ENCODE data around the gene AMDHD2.

GRCh38 chr16:2478279-2478678 lies 41.9 kb upstream of the AMDHD2 start:
- no peak for TF ChIP-seq CTCF (IDR thresholded peaks at IDR 0.05; ENCODE audit: low read depth, low read length, poor library complexity, severe bottlenecking)
- TF ChIP-seq EZH2phosphoT487 (IDR thresholded peaks at IDR 0.05; ENCODE audit: borderline replicate concordance, low read length), result no peak

Data from DOHH2 (cell line).